ENCODE data around the gene C1QTNF1.

C1QTNF1 gene

DNA sequence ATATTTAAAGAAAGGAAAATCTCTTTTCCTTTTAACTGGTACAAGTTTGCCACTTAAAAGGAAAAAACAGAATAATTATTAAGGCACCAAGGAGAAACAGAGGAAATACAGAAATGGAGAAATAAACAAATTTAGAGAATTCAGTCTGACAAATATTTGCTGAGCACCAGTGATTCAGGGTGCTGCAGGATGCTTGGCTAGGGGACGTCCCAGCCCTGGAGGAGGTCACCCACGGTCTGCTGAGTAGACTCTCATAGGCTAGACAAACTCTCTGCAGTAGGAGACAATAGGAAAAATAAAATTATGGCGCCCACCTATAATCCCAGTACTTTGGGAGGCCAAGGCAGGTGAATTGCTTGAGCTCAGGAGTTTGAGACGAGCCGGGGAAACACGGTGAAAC is 15.9 kb downstream of the C1QTNF1 start:
- no peak for ATAC-seq
- TF ChIP-seq ISL1 (CRISPR knock-in tag; IDR thresholded peaks at IDR 0.05) = no peak
- no peak for TF ChIP-seq OSR1 (CRISPR knock-in tag; IDR thresholded peaks at IDR 0.05)
- TF ChIP-seq GLIS3 (CRISPR knock-in tag; IDR thresholded peaks at IDR 0.05) = no peak
- TF ChIP-seq ZNF8 (CRISPR knock-in tag; IDR thresholded peaks at IDR 0.05) = no peak
- no peak for TF ChIP-seq SNAI2 (CRISPR knock-in tag; IDR thresholded peaks at IDR 0.05)
- TF ChIP-seq ZC3H10 (CRISPR knock-in tag; IDR thresholded peaks at IDR 0.05) = no peak
- no peak for TF ChIP-seq BACH2 (CRISPR knock-in tag; IDR thresholded peaks at IDR 0.05; ENCODE audit: borderline replicate concordance)
- TF ChIP-seq, protein P1, sequence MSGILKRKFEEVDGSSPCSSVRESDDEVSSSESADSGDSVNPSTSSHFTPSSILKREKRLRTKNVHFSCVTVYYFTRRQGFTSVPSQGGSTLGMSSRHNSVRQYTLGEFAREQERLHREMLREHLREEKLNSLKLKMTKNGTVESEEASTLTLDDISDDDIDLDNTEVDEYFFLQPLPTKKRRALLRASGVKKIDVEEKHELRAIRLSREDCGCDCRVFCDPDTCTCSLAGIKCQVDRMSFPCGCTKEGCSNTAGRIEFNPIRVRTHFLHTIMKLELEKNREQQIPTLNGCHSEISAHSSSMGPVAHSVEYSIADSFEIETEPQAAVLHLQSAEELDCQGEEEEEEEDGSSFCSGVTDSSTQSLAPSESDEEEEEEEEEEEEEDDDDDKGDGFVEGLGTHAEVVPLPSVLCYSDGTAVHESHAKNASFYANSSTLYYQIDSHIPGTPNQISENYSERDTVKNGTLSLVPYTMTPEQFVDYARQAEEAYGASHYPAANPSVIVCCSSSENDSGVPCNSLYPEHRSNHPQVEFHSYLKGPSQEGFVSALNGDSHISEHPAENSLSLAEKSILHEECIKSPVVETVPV (CRISPR knock-in tag; IDR thresholded peaks at IDR 0.05) = no peak
- no peak for TF ChIP-seq ZFP3 (CRISPR knock-in tag; IDR thresholded peaks at IDR 0.05)
- TF ChIP-seq ZNF70 (CRISPR knock-in tag; IDR thresholded peaks at IDR 0.05) = no peak
- no peak for TF ChIP-seq RARB (CRISPR knock-in tag; IDR thresholded peaks at IDR 0.05)
- TF ChIP-seq ARNTL (CRISPR knock-in tag; IDR thresholded peaks at IDR 0.05; ENCODE audit: borderline replicate concordance, low read depth) = no peak
- TF ChIP-seq ZFP30 (CRISPR knock-in tag; IDR thresholded peaks at IDR 0.05) = no peak
- TF ChIP-seq PATZ1 (CRISPR knock-in tag; IDR thresholded peaks at IDR 0.05; ENCODE audit: borderline replicate concordance) = no peak
- TF ChIP-seq, protein P2, sequence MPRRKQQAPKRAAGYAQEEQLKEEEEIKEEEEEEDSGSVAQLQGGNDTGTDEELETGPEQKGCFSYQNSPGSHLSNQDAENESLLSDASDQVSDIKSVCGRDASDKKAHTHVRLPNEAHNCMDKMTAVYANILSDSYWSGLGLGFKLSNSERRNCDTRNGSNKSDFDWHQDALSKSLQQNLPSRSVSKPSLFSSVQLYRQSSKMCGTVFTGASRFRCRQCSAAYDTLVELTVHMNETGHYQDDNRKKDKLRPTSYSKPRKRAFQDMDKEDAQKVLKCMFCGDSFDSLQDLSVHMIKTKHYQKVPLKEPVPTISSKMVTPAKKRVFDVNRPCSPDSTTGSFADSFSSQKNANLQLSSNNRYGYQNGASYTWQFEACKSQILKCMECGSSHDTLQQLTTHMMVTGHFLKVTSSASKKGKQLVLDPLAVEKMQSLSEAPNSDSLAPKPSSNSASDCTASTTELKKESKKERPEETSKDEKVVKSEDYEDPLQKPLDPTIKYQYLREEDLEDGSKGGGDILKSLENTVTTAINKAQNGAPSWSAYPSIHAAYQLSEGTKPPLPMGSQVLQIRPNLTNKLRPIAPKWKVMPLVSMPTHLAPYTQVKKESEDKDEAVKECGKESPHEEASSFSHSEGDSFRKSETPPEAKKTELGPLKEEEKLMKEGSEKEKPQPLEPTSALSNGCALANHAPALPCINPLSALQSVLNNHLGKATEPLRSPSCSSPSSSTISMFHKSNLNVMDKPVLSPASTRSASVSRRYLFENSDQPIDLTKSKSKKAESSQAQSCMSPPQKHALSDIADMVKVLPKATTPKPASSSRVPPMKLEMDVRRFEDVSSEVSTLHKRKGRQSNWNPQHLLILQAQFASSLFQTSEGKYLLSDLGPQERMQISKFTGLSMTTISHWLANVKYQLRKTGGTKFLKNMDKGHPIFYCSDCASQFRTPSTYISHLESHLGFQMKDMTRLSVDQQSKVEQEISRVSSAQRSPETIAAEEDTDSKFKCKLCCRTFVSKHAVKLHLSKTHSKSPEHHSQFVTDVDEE (CRISPR knock-in tag; IDR thresholded peaks at IDR 0.05) = no peak

DNA sequence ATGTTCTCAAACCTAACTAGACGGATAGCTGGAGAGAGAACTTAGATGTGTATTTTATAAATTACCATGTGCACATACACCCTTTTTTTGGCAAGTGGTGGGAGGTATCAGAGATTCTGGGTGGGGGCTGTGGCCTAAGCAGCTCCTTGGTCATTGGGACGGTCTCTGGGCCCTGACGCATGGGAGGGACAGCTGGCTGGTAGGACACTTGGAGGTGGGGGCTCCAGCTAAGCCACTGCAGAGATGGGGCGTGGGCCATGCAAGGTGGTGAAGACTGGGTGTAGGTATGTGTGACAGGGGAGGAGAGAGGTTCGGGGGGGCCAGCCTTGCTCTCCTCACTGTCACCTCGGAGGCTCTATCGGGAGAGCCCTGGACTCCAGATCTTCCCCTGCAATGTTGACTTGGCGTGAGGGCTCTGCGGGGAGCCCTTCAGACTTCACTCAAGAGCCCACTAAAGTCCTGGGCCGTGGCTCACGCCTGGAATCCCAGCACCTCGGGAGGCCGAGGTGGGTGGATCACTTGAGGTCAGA is 17.1 kb downstream of the C1QTNF1 start:
- no peak for ATAC-seq
- TF ChIP-seq GLIS3 (CRISPR knock-in tag; IDR thresholded peaks at IDR 0.05) = no peak
- TF ChIP-seq ZNF70 (CRISPR knock-in tag; IDR thresholded peaks at IDR 0.05) = no peak
- TF ChIP-seq ZFP3 (CRISPR knock-in tag; IDR thresholded peaks at IDR 0.05) = no peak
- no peak for TF ChIP-seq PATZ1 (CRISPR knock-in tag; IDR thresholded peaks at IDR 0.05; ENCODE audit: borderline replicate concordance)
- no peak for TF ChIP-seq CSDC2 (CRISPR knock-in tag; IDR thresholded peaks at IDR 0.05)
- TF ChIP-seq ZNF8 (CRISPR knock-in tag; IDR thresholded peaks at IDR 0.05) = no peak
- TF ChIP-seq POU6F1 (CRISPR knock-in tag; IDR thresholded peaks at IDR 0.05; ENCODE audit: borderline replicate concordance, low read depth) = no peak
- no peak for TF ChIP-seq SNAI2 (CRISPR knock-in tag; IDR thresholded peaks at IDR 0.05)
- TF ChIP-seq ARNTL (CRISPR knock-in tag; IDR thresholded peaks at IDR 0.05; ENCODE audit: borderline replicate concordance, low read depth) = no peak
- no peak for TF ChIP-seq RARB (CRISPR knock-in tag; IDR thresholded peaks at IDR 0.05)
- no peak for TF ChIP-seq ZNF565 (CRISPR knock-in tag; conservative IDR thresholded peaks at IDR 0.05; ENCODE audit: low read depth)
- no peak for TF ChIP-seq ZC3H10 (CRISPR knock-in tag; IDR thresholded peaks at IDR 0.05)
- no peak for TF ChIP-seq OSR1 (CRISPR knock-in tag; IDR thresholded peaks at IDR 0.05)
- no peak for TF ChIP-seq ESRRG (CRISPR knock-in tag; IDR thresholded peaks at IDR 0.05)
- no peak for TF ChIP-seq PPARA (CRISPR knock-in tag; IDR thresholded peaks at IDR 0.05; ENCODE audit: borderline replicate concordance)
- TF ChIP-seq, protein P3, sequence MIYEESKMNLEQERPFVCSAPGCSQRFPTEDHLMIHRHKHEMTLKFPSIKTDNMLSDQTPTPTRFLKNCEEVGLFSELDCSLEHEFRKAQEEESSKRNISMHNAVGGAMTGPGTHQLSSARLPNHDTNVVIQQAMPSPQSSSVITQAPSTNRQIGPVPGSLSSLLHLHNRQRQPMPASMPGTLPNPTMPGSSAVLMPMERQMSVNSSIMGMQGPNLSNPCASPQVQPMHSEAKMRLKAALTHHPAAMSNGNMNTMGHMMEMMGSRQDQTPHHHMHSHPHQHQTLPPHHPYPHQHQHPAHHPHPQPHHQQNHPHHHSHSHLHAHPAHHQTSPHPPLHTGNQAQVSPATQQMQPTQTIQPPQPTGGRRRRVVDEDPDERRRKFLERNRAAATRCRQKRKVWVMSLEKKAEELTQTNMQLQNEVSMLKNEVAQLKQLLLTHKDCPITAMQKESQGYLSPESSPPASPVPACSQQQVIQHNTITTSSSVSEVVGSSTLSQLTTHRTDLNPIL (CRISPR knock-in tag; IDR thresholded peaks at IDR 0.05; ENCODE audit: low read depth) = no peak
- TF ChIP-seq TCF4 (CRISPR knock-in tag; IDR thresholded peaks at IDR 0.05; ENCODE audit: borderline replicate concordance) = no peak
- no peak for TF ChIP-seq TOX (CRISPR knock-in tag; IDR thresholded peaks at IDR 0.05; ENCODE audit: borderline replicate concordance)

All from SK-N-SH treated with all-trans-retinoic acid at 6 μM for 48 hours (cell line).